Measurements from ENCODE around the gene C1orf159. TPM values are rescaled to one million over a fixed set of nuclear protein-coding genes. Genes with fewer than 3 reads are reported as not detected.

The C1orf159 gene
- total and polyA plus RNA-seq, 2 experiments from 2014 or later: 11.4 to 13.1 TPM

GRCh38 chr1:1090424-1091343, 25.2 kb downstream of the C1orf159 start:
- Histone ChIP-seq H3K9ac (no peak overlapping the region), H3K9me3 (ENCODE audit: low read depth) (no peaks in the 10 kb centered on the region), H3K9me2 (ENCODE audit: insufficient read depth) (no peaks in the 10 kb centered on the region), H2AFZ (no peak overlapping the region), H3K27ac (no peak overlapping the region), H3K36me3 (ENCODE audit: low read depth) (no peaks in the 10 kb centered on the region), H3K4me2 (ENCODE audit: unreplicated experiment) (no peak overlapping the region), H4K20me1 (ENCODE audit: insufficient read depth) (no peaks in the 10 kb centered on the region), H3K27me3 (replicated peaks; ENCODE audit: insufficient read depth) (no peaks in the 10 kb centered on the region), H3K4me3 (no peak overlapping the region), H3K4me1 (ENCODE audit: insufficient read depth) (no peaks in the 10 kb centered on the region), H3K79me2 (ENCODE audit: insufficient read depth) (no peaks in the 10 kb centered on the region), H3F3A (ENCODE audit: insufficient read depth) (no peaks in the 10 kb centered on the region)
- in situ Hi-C loops (cut with MboI): no loop called here
- no peak for DNase-seq
- 94 to 96% methylated on average over 38 to 45 of the region's 45 CpGs for WGBS, 2 experiments (ENCODE audit: low coverage in 1 of 2, low lambda C conversion rate in 2 of 2, missing lambda C conversion rate in 2 of 2)
- TF ChIP-seq EZH2 (IDR thresholded peaks at IDR 0.05; ENCODE audit: insufficient read depth, poor library complexity, severe bottlenecking): no peak
- no peak for TF ChIP-seq EZH2phosphoT487 (IDR thresholded peaks at IDR 0.05; ENCODE audit: insufficient read depth, low read depth)

- Histone ChIP-seq H3K4me1 (ENCODE audit: insufficient read depth) (no peaks in the 10 kb centered on the region), H4K20me1 (ENCODE audit: insufficient read depth) (no peaks in the 10 kb centered on the region), H3K79me2 (ENCODE audit: insufficient read depth) (no peaks in the 10 kb centered on the region), H3K9ac (no peak overlapping the region), H3K4me2 (ENCODE audit: unreplicated experiment) (no peak overlapping the region), H3F3A (ENCODE audit: insufficient read depth) (no peaks in the 10 kb centered on the region), H3K36me3 (ENCODE audit: low read depth) (no peaks in the 10 kb centered on the region), H3K9me2 (ENCODE audit: insufficient read depth) (no peaks in the 10 kb centered on the region), H3K9me3 (ENCODE audit: low read depth) (no peaks in the 10 kb centered on the region), H3K27me3 (replicated peaks; ENCODE audit: insufficient read depth) (no peaks in the 10 kb centered on the region), H3K4me3 (no peak overlapping the region), H2AFZ (no peak overlapping the region), H3K27ac (no peak overlapping the region)
- in situ Hi-C loops (cut with MboI): no loop called here
- no peak for DNase-seq
- TF ChIP-seq EZH2 (IDR thresholded peaks at IDR 0.05; ENCODE audit: insufficient read depth, poor library complexity, severe bottlenecking) (no peak), EZH2phosphoT487 (IDR thresholded peaks at IDR 0.05; ENCODE audit: insufficient read depth, low read depth) (no peak)
- WGBS, 2 experiments (ENCODE audit: low coverage in 1 of 2, low lambda C conversion rate in 2 of 2, missing lambda C conversion rate in 2 of 2): 97 to 98% methylated on average over 22 of the region's 22 CpGs
Measured at GRCh38 chr1:1089731-1090423, 26.0 kb downstream of the C1orf159 start.

- no peaks in the 10 kb centered on the region for H3K36me3 ChIP-seq (ENCODE audit: low read depth)
- TF ChIP-seq EZH2phosphoT487 (IDR thresholded peaks at IDR 0.05; ENCODE audit: insufficient read depth, low read depth) (no peak), EZH2 (IDR thresholded peaks at IDR 0.05; ENCODE audit: insufficient read depth, poor library complexity, severe bottlenecking) (no peak)
- in situ Hi-C loops (cut with MboI): no loop called here
- no peaks in the 10 kb centered on the region for H3F3A ChIP-seq (ENCODE audit: insufficient read depth)
- H3K4me2 ChIP-seq (ENCODE audit: unreplicated experiment): no peak overlapping the region
- no peaks in the 10 kb centered on the region for H3K27me3 ChIP-seq (replicated peaks; ENCODE audit: insufficient read depth)
- H3K9ac ChIP-seq: no peak overlapping the region
- no peak overlapping the region for H3K27ac ChIP-seq
- H3K4me3 ChIP-seq: no peak overlapping the region
- no peaks in the 10 kb centered on the region for H3K9me3 ChIP-seq (ENCODE audit: low read depth)
- 95% methylated on average over 28 to 46 of the region's 46 CpGs for WGBS, 2 experiments (ENCODE audit: low coverage in 1 of 2, low lambda C conversion rate in 2 of 2, missing lambda C conversion rate in 2 of 2)
- DNase-seq: no peak
- no peaks in the 10 kb centered on the region for H3K79me2 ChIP-seq (ENCODE audit: insufficient read depth)
- H3K9me2 ChIP-seq (ENCODE audit: insufficient read depth): no peaks in the 10 kb centered on the region
- H3K4me1 ChIP-seq (ENCODE audit: insufficient read depth): no peaks in the 10 kb centered on the region
- H2AFZ ChIP-seq: no peak overlapping the region
- no peaks in the 10 kb centered on the region for H4K20me1 ChIP-seq (ENCODE audit: insufficient read depth)
Measured at GRCh38 chr1:1088801-1089680, 26.8 kb downstream of the C1orf159 start.
